Smooth muscle cell (in vitro differentiated cells): Measurements from ENCODE around the gene ITGA2. TPM values are rescaled to one million over a fixed set of nuclear protein-coding genes. Genes with fewer than 3 reads are reported as not detected.

ENCODE experiments used
- polyA plus RNA-seq: library from polyadenylated mRNA; unstranded; fragments of >200 nt; fragmentation: Nextera tagmentation; extraction: Ambion mirVana; gene quantifications from 2 replicates; pipeline ENCODE4 v1.2.1, GENCODE V29; 2016
- total RNA-seq: library from RNA; depleted of rRNA; stranded (reverse); fragments of >200 nt; gene quantifications from 2 replicates; pipeline ENCODE4 v1.2.3, GENCODE V29; 2014

Gene ITGA2
- total and polyA plus RNA-seq, 2 experiments from 2014 or later, result 1.5 to 19.2 TPM

Other genes with a start within 250 kb of the ITGA2 start
- 202 and 250 TPM in 2 replicates for gene ITGA1, start 201.4 kb upstream of the ITGA2 start, total RNA-seq
- gene ITGA1, start 201.4 kb upstream of the ITGA2 start, polyA plus RNA-seq, result 62.6 and 85.2 TPM in 2 replicates
- gene PELO, start 201.4 kb upstream of the ITGA2 start, total RNA-seq, result 37.0 and 41.3 TPM in 2 replicates
- gene PELO, start 201.4 kb upstream of the ITGA2 start, polyA plus RNA-seq, result 66.1 and 88.2 TPM in 2 replicates
- gene MOCS2, start 120.4 kb downstream of the ITGA2 start, total RNA-seq, result 56.3 and 59.0 TPM in 2 replicates
- gene MOCS2, start 120.4 kb downstream of the ITGA2 start, polyA plus RNA-seq, result 35.6 and 44.8 TPM in 2 replicates